ENCODE results near the gene CCDC70. TPM values are rescaled to one million over a fixed set of nuclear protein-coding genes. Genes with fewer than 3 reads are reported as not detected.
"Not testable (repeated sequence)": the region's sequence is repeated elsewhere in the genome, so short reads cannot be mapped to it uniquely, and the experiment has no call there.

Gene CCDC70
- total RNA-seq, 1 experiment from 2014 or later: not detected

GRCh38 chr13:51907040-51907732, 45.4 kb downstream of the CCDC70 start:
- Mint-ChIP-seq H3K27ac (no peak overlapping the region), H3K9me3 (no peaks in the 10 kb centered on the region), H3K4me1 (peaks cover 21% of the 10 kb centered on the region), H3K36me3 (no peaks in the 10 kb centered on the region), H3K27me3 (ENCODE audit: low read depth) (peaks cover 11% of the 10 kb centered on the region), H3K4me3 (no peak overlapping the region)
- ChIA-PET POLR2A (no interaction called here), CTCF (interaction anchor here (1.5 kb wide), 2 partner anchors 11 to 17 kb away, joined by 3 to 5 read pairs; no protein-coding TSS in a partner anchor)
- TF ChIP-seq ZNF425 (CRISPR knock-in tag; conservative IDR thresholded peaks at IDR 0.05) (no peak), IRF2 (CRISPR knock-in tag; IDR thresholded peaks at IDR 0.05; ENCODE audit: borderline replicate concordance, low read depth) (no peak), EMX1 (CRISPR knock-in tag; IDR thresholded peaks at IDR 0.05) (no peak), ZNF281 (CRISPR knock-in tag; IDR thresholded peaks at IDR 0.05) (no peak), NFYB (CRISPR knock-in tag; conservative IDR thresholded peaks at IDR 0.05; ENCODE audit: low read depth) (no peak), ZNF121 (CRISPR knock-in tag; IDR thresholded peaks at IDR 0.05) (no peak), ATF6 (CRISPR knock-in tag; IDR thresholded peaks at IDR 0.05) (no peak), HMGA2 (CRISPR knock-in tag; IDR thresholded peaks at IDR 0.05) (no peak)
- ATAC-seq: no peak
- no peak for DNase-seq (ENCODE audit: low spot score)

- POLR2A ChIA-PET; H3K27ac Mint-ChIP-seq; H3K9me3 Mint-ChIP-seq; H3K36me3 Mint-ChIP-seq; ATAC-seq; DNase-seq (ENCODE audit: low spot score); H3K4me3 Mint-ChIP-seq; CTCF ChIA-PET: not testable (repeated sequence)
- Mint-ChIP-seq H3K27me3 (ENCODE audit: low read depth) (peaks cover 11% of the 10 kb centered on the region), H3K4me1 (peaks cover 32% of the 10 kb centered on the region)
These were observed 47.5 kb downstream of the CCDC70 start for GRCh38 chr13:51909265-51909664.

- CTCF ChIA-PET: interaction anchor here (1.5 kb wide), 1 partner anchor 13 kb away, joined by 6 read pairs; no protein-coding TSS in a partner anchor
- ATAC-seq: no peak
- no peaks in the 10 kb centered on the region for H3K9me3 Mint-ChIP-seq
- no peaks in the 10 kb centered on the region for H3K36me3 Mint-ChIP-seq
- H3K4me1 Mint-ChIP-seq: peaks cover 28% of the 10 kb centered on the region
- no peak for TF ChIP-seq E2F5 (CRISPR knock-in tag; IDR thresholded peaks at IDR 0.05)
- POLR2A ChIA-PET: no interaction called here
- H3K27ac Mint-ChIP-seq: no peak overlapping the region
- no peak overlapping the region for H3K4me3 Mint-ChIP-seq
- no peak for DNase-seq (ENCODE audit: low spot score)
- peaks cover 11% of the 10 kb centered on the region for H3K27me3 Mint-ChIP-seq (ENCODE audit: low read depth)
These were observed 48.7 kb downstream of the CCDC70 start for GRCh38 chr13:51910508-51910907.

GRCh38 chr13:51912091-51912490, 50.3 kb downstream of the CCDC70 start:
- ATAC-seq (no peak), DNase-seq (ENCODE audit: low spot score) (no peak)
- peaks cover 12% of the 10 kb centered on the region for H3K4me1 Mint-ChIP-seq
- H3K36me3 Mint-ChIP-seq: no peaks in the 10 kb centered on the region
- no peak overlapping the region for H3K27ac Mint-ChIP-seq
- TF ChIP-seq USF2 (CRISPR knock-in tag; IDR thresholded peaks at IDR 0.05): no peak
- TF ChIP-seq RELA (CRISPR knock-in tag; IDR thresholded peaks at IDR 0.05; ENCODE audit: borderline replicate concordance): no peak
- TF ChIP-seq KAT7 (CRISPR knock-in tag; IDR thresholded peaks at IDR 0.05; ENCODE audit: borderline replicate concordance): no peak
- no peak for TF ChIP-seq CDX4 (CRISPR knock-in tag; IDR thresholded peaks at IDR 0.05; ENCODE audit: borderline replicate concordance)
- no peak for TF ChIP-seq GRHL2 (CRISPR knock-in tag; IDR thresholded peaks at IDR 0.05; ENCODE audit: insufficient replicate concordance, severe bottlenecking)
- TF ChIP-seq ELF4 (CRISPR knock-in tag; IDR thresholded peaks at IDR 0.05; ENCODE audit: low read depth): no peak
- TF ChIP-seq ZNF423 (CRISPR knock-in tag; IDR thresholded peaks at IDR 0.05): no peak
- TF ChIP-seq ZMAT4 (CRISPR knock-in tag; IDR thresholded peaks at IDR 0.05): no peak
- no peak overlapping the region for H3K4me3 Mint-ChIP-seq
- H3K9me3 Mint-ChIP-seq: no peaks in the 10 kb centered on the region
- ChIA-PET CTCF (interaction anchor here (1.1 to 3.2 kb wide), 7 partner anchors 11 to 626 kb away, joined by 3 to 18 read pairs (median 13); partner anchors contain the start of gene NEK5), POLR2A (no interaction called here)
- peaks cover 11% of the 10 kb centered on the region for H3K27me3 Mint-ChIP-seq (ENCODE audit: low read depth)

All from WTC11 (cell line).